HL-60 (cell line): Measurements from ENCODE around the gene LOXL3.

Source experiments
- CTCF ChIP-seq: IDR thresholded peaks from one replicate; pipeline ENCODE4 v1.5.1; 2011; ENCODE audit warnings: low read length, control low read depth, inconsistent platforms; ENCODE audit not compliant: insufficient read depth
- GABPA ChIP-seq: IDR thresholded peaks from 2 replicates; pipeline ENCODE4 v1.6.1; 2012; ENCODE audit warnings: low read depth
- POLR2AphosphoS5 ChIP-seq: IDR thresholded peaks from 2 replicates; pipeline ENCODE4 v1.6.1; 2012; ENCODE audit warnings: low read depth
- REST ChIP-seq: IDR thresholded peaks from 2 replicates; pipeline ENCODE4 v1.6.1; 2012; ENCODE audit warnings: low read depth; ENCODE audit not compliant: insufficient replicate concordance
- SPI1 ChIP-seq: IDR thresholded peaks from 2 replicates; pipeline ENCODE4 v1.6.1; 2012; ENCODE audit warnings: low read depth, mild to moderate bottlenecking, borderline replicate concordance

- no peak for TF ChIP-seq CTCF
- no peak for TF ChIP-seq GABPA
- no peak for TF ChIP-seq REST
- TF ChIP-seq POLR2AphosphoS5: no peak
- no peak for TF ChIP-seq SPI1
Measured at GRCh38 chr2:74538881-74539339, 14.8 kb downstream of the LOXL3 start.
